ENCODE results near the gene TCHH.

TCHH gene

GRCh38 chr1:152115344-152115743 lies at the start of gene TCHH:
Gene TCHH (minus strand): TSS chr1:152115444. CDS start chr1:152114080, 1,364 bp downstream.
- no peak within 1 kb of the TSS for H3K9ac ChIP-seq (ENCODE audit: low read depth, low read length, poor library complexity, severe bottlenecking)
- no peaks in the 10 kb centered on the region for H3F3A ChIP-seq (ENCODE audit: low read depth)
- peaks cover 5% of the 10 kb centered on the region for H3K27me3 ChIP-seq (ENCODE audit: insufficient read depth, low read length, poor library complexity, severe bottlenecking)
- no peaks in the 10 kb centered on the region for H3K9me3 ChIP-seq (ENCODE audit: insufficient read depth, low read depth, low read length)
- no peak within 1 kb of the TSS for H2AFZ ChIP-seq (ENCODE audit: low read length)
- no peak within 1 kb of the TSS for H3K4me2 ChIP-seq (ENCODE audit: low read depth, low read length, poor library complexity, severe bottlenecking)
- H3K9me2 ChIP-seq (replicated peaks; ENCODE audit: low read depth, low read length): no peaks in the 10 kb centered on the region
- H3K36me3 ChIP-seq (ENCODE audit: insufficient read depth, low read length): no peaks in the 10 kb centered on the region
- TF ChIP-seq, protein P1, sequence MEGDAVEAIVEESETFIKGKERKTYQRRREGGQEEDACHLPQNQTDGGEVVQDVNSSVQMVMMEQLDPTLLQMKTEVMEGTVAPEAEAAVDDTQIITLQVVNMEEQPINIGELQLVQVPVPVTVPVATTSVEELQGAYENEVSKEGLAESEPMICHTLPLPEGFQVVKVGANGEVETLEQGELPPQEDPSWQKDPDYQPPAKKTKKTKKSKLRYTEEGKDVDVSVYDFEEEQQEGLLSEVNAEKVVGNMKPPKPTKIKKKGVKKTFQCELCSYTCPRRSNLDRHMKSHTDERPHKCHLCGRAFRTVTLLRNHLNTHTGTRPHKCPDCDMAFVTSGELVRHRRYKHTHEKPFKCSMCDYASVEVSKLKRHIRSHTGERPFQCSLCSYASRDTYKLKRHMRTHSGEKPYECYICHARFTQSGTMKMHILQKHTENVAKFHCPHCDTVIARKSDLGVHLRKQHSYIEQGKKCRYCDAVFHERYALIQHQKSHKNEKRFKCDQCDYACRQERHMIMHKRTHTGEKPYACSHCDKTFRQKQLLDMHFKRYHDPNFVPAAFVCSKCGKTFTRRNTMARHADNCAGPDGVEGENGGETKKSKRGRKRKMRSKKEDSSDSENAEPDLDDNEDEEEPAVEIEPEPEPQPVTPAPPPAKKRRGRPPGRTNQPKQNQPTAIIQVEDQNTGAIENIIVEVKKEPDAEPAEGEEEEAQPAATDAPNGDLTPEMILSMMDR (conservative IDR thresholded peaks at IDR 0.05; ENCODE audit: low read length): no peak
- no peak for TF ChIP-seq EZH2phosphoT487 (IDR thresholded peaks at IDR 0.05; ENCODE audit: borderline replicate concordance)
- no peak within 1 kb of the TSS for H3K4me3 ChIP-seq (ENCODE audit: low read length, poor library complexity, severe bottlenecking)
- no peaks in the 10 kb centered on the region for H3K79me2 ChIP-seq (ENCODE audit: insufficient read depth, low read length)
- peaks cover 13% of the 10 kb centered on the region for H3K4me1 ChIP-seq (ENCODE audit: insufficient read depth, low read length, poor library complexity, severe bottlenecking)
- no peaks in the 10 kb centered on the region for H4K20me1 ChIP-seq (ENCODE audit: insufficient read depth, low read length, poor library complexity, severe bottlenecking)

GRCh38 chr1:152164517-152165136 lies 49.4 kb upstream of the TCHH start:
- no peak overlapping the region for H3K9ac ChIP-seq (ENCODE audit: low read depth, low read length, poor library complexity, severe bottlenecking)

GRCh38 chr1:152162792-152163463 lies 47.7 kb upstream of the TCHH start:
- no peaks in the 10 kb centered on the region for H4K20me1 ChIP-seq (ENCODE audit: insufficient read depth, low read length, poor library complexity, severe bottlenecking)
- H3K4me3 ChIP-seq (ENCODE audit: low read length, poor library complexity, severe bottlenecking): no peak overlapping the region
- peaks cover 37% of the 10 kb centered on the region for H3K4me1 ChIP-seq (ENCODE audit: insufficient read depth, low read length, poor library complexity, severe bottlenecking)
- no peaks in the 10 kb centered on the region for H3K9me3 ChIP-seq (ENCODE audit: insufficient read depth, low read depth, low read length)
- no peaks in the 10 kb centered on the region for H3K36me3 ChIP-seq (ENCODE audit: insufficient read depth, low read length)
- H3K9ac ChIP-seq (ENCODE audit: low read depth, low read length, poor library complexity, severe bottlenecking): no peak overlapping the region
- no peaks in the 10 kb centered on the region for H3K27me3 ChIP-seq (ENCODE audit: insufficient read depth, low read length, poor library complexity, severe bottlenecking)
- no peaks in the 10 kb centered on the region for H3K9me2 ChIP-seq (replicated peaks; ENCODE audit: low read depth, low read length)
- H3K79me2 ChIP-seq (ENCODE audit: insufficient read depth, low read length): no peaks in the 10 kb centered on the region
- H3K4me2 ChIP-seq (ENCODE audit: low read depth, low read length, poor library complexity, severe bottlenecking): no peak overlapping the region
- no peaks in the 10 kb centered on the region for H3F3A ChIP-seq (ENCODE audit: low read depth)
- H2AFZ ChIP-seq (ENCODE audit: low read length): no peak overlapping the region
- TF ChIP-seq EZH2phosphoT487 (IDR thresholded peaks at IDR 0.05; ENCODE audit: borderline replicate concordance): no peak
- TF ChIP-seq, protein P1 (conservative IDR thresholded peaks at IDR 0.05; ENCODE audit: low read length): no peak

More at GRCh38 chr1:152164517-152165136, 49.4 kb upstream of the TCHH start:
- Histone ChIP-seq H3K4me1 (ENCODE audit: insufficient read depth, low read length, poor library complexity, severe bottlenecking) (peaks cover 38% of the 10 kb centered on the region), H3K79me2 (ENCODE audit: insufficient read depth, low read length) (no peaks in the 10 kb centered on the region), H3K36me3 (ENCODE audit: insufficient read depth, low read length) (no peaks in the 10 kb centered on the region), H3F3A (ENCODE audit: low read depth) (no peaks in the 10 kb centered on the region), H3K4me2 (ENCODE audit: low read depth, low read length, poor library complexity, severe bottlenecking) (no peak overlapping the region), H3K9me3 (ENCODE audit: insufficient read depth, low read depth, low read length) (no peaks in the 10 kb centered on the region), H3K27me3 (ENCODE audit: insufficient read depth, low read length, poor library complexity, severe bottlenecking) (no peaks in the 10 kb centered on the region), H4K20me1 (ENCODE audit: insufficient read depth, low read length, poor library complexity, severe bottlenecking) (no peaks in the 10 kb centered on the region), H2AFZ (ENCODE audit: low read length) (peak overlapping the region; percentile 87; the same call in 1 of the 2 replicates), H3K4me3 (ENCODE audit: low read length, poor library complexity, severe bottlenecking) (no peak overlapping the region), H3K9me2 (replicated peaks; ENCODE audit: low read depth, low read length) (no peaks in the 10 kb centered on the region)
- no peak for TF ChIP-seq EZH2phosphoT487 (IDR thresholded peaks at IDR 0.05; ENCODE audit: borderline replicate concordance)
- TF ChIP-seq, protein P1 (conservative IDR thresholded peaks at IDR 0.05; ENCODE audit: low read length): no peak

Data from Loucy (cell line).